Lung (tissue), 12 donors: ENCODE results near the gene SLC15A1. TPM values are rescaled to one million over a fixed set of nuclear protein-coding genes. Genes with fewer than 3 reads are reported as not detected.

ENCODE experiments used
- ATAC-seq: fragments of 200-7000 bp; cut with Tn5 transposase; one replicate; pipeline ENCODE4 v1.9.1; 2020; ENCODE audit warnings: moderate number of reproducible peaks; ENCODE audit not compliant: insufficient read depth, low FRiP score
- DNase-seq, 3 donors: peaks; one replicate each; pipeline ENCODE4 v3.0.0-alpha.2; 2013 to 2017
- H3K27ac ChIP-seq, 2 donors: one replicate each; pipeline ENCODE4 v1.5.1; 2013; ENCODE audit warnings: mild to moderate bottlenecking in 2 of 2, moderate library complexity in 2 of 2, control low read depth in 1 of 2, inconsistent platforms in 1 of 2, low read depth in 1 of 2, low read length in 1 of 2
- H3K27me3 ChIP-seq, 3 donors: one replicate each; pipeline ENCODE4 v1.5.1; 2013; ENCODE audit warnings: low read length in 2 of 3; ENCODE audit not compliant: control insufficient read depth in 3 of 3, insufficient read depth in 3 of 3
- H3K36me3 ChIP-seq, 4 donors: one replicate each; pipeline ENCODE4 v1.5.1; 2013; ENCODE audit warnings: low read length in 4 of 4, mild to moderate bottlenecking in 1 of 4, moderate library complexity in 1 of 4; ENCODE audit not compliant: control insufficient read depth in 4 of 4, insufficient read depth in 4 of 4
- H3K4me1 ChIP-seq, 5 donors: one replicate each; pipeline ENCODE4 v1.5.1; 2013; ENCODE audit warnings: low read length in 5 of 5, mild to moderate bottlenecking in 2 of 5, moderate library complexity in 1 of 5; ENCODE audit not compliant: control insufficient read depth in 5 of 5, insufficient read depth in 5 of 5
- H3K4me3 ChIP-seq: one replicate; pipeline ENCODE4 v1.5.1; 2013; ENCODE audit warnings: mild to moderate bottlenecking, control low read depth, moderate library complexity
- H3K9ac ChIP-seq, 2 donors: one replicate each; pipeline ENCODE4 v1.5.1; 2013; ENCODE audit warnings: low read length in 2 of 2, control low read depth in 1 of 2; ENCODE audit not compliant: insufficient read depth in 1 of 2
- H3K9me3 ChIP-seq, 4 donors: one replicate each; pipeline ENCODE4 v1.5.1; 2013; ENCODE audit warnings: low read length in 3 of 4, mild to moderate bottlenecking in 1 of 4, moderate library complexity in 1 of 4; ENCODE audit not compliant: control insufficient read depth in 4 of 4, insufficient read depth in 3 of 4
- CTCF ChIP-seq: IDR thresholded peaks from 2 replicates; pipeline ENCODE4 v1.5.1; 2012; ENCODE audit warnings: mild to moderate bottlenecking; ENCODE audit errors: control extremely low read depth, extremely low read depth
- WGBS, 2 donors: extraction: QIAGEN DNeasy Blood & Tissue Kit; methylation state at CpG; one replicate each; pipeline ENCODE4 v1.1.7; 2013; 5-methylcytosine and 5-hydroxymethylcytosine counted together
- polyA plus RNA-seq, 2 donors: library from polyadenylated mRNA; stranded (reverse); fragments of 200-250 nt; gene quantifications; one replicate each; pipeline ENCODE4 v1.2.1, GENCODE V29; 2013
- total RNA-seq, 2 donors: library from RNA; depleted of rRNA in 1 of 2; stranded (reverse); fragments of >200 nt in 1 of 2; gene quantifications; one replicate each; pipeline ENCODE4 v1.2.1, GENCODE V29; 2014 to 2021
- donor health status: control.
- donor health status: control.
- donor health status: Bipolar disorder and iron deficiency.
- donor health status: healthy.
- donor health status: DM: yes; HTN: yes; CAD: no.

The SLC15A1 gene
- total and polyA plus RNA-seq, 4 donors = 0.01 to 1.4 (median 0.31) TPM; not detected in 1

- H3K4me3 ChIP-seq = no peak overlapping the region
- H3K27me3 ChIP-seq = no peaks in the 10 kb centered on the region
- ATAC-seq (no peak), DNase-seq (no peak)
- no peaks in the 10 kb centered on the region for H3K36me3 ChIP-seq
- WGBS, 2 donors = 44 to 46% methylated on average over 4 of the region's 4 CpGs
- no peak overlapping the region for H3K9ac ChIP-seq
- H3K9me3 ChIP-seq = no peaks in the 10 kb centered on the region
- H3K27ac ChIP-seq = no peak overlapping the region
- no peak for TF ChIP-seq CTCF
- H3K4me1 ChIP-seq = peaks cover 0 to 5% (median 0%) of the 10 kb centered on the region in 5 donors
Measured at GRCh38 chr13:98652721-98653462, 99.6 kb downstream of the SLC15A1 start.

- no peaks in the 10 kb centered on the region for H3K36me3 ChIP-seq
- ATAC-seq (no peak), DNase-seq (no peak)
- H3K27me3 ChIP-seq = no peaks in the 10 kb centered on the region
- H3K4me1 ChIP-seq = peaks cover 0 to 5% (median 0%) of the 10 kb centered on the region in 5 donors
- H3K9ac ChIP-seq = no peak overlapping the region
- TF ChIP-seq CTCF = no peak
- H3K27ac ChIP-seq = no peak overlapping the region
- H3K9me3 ChIP-seq = no peaks in the 10 kb centered on the region
- WGBS, 2 donors = 61 to 71% methylated on average over 2 of the region's 2 CpGs
- no peak overlapping the region for H3K4me3 ChIP-seq
Measured at GRCh38 chr13:98652276-98652675, 100.2 kb downstream of the SLC15A1 start.

- TF ChIP-seq CTCF = no peak
- Histone ChIP-seq H3K27me3 (no peaks in the 10 kb centered on the region), H3K4me1 (peaks cover 0 to 5% (median 0%) of the 10 kb centered on the region in 5 donors), H3K36me3 (no peaks in the 10 kb centered on the region), H3K27ac (no peak overlapping the region), H3K4me3 (no peak overlapping the region), H3K9me3 (no peaks in the 10 kb centered on the region), H3K9ac (no peak overlapping the region)
- ATAC-seq (no peak), DNase-seq (no peak)
- 80 to 88% methylated on average over 6 of the region's 6 CpGs for whole genome bisulfite sequencing, 2 donors
Measured at GRCh38 chr13:98651744-98652143, 100.7 kb downstream of the SLC15A1 start.
